ENCODE results near the gene NRXN3. TPM values are rescaled to one million over a fixed set of nuclear protein-coding genes. Genes with fewer than 3 reads are reported as not detected.

The NRXN3 gene
- total and polyA plus RNA-seq, 8 donors, result 1.3 to 7.6 (median 1.5) TPM

DNA sequence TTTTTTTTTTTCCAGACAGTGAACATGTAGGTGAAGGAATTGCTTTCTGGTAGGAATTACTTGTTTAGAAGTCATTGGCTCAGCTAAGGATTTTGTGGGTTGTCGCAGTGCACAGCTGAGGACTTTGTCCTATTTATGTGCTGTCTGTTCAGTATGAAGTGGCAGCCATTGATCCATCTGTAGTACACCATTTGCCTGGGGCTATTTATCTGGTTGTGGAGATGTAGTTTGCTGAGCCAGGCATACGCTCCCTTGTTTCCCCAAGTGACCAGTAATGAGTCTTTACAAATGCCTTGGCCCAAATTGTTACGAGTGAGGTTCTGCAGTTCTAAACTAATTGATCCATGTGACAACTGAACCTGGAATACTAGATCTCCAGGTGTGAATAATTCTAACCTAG is 140.1 kb downstream of the NRXN3 start:
- Histone ChIP-seq H3K27me3 (no peaks in the 10 kb centered on the region), H3K4me1 (no peaks in the 10 kb centered on the region), H3K9me3 (no peaks in the 10 kb centered on the region), H3K4me3 (no peak overlapping the region), H3K36me3 (no peaks in the 10 kb centered on the region), H3K27ac (no peak overlapping the region)
- ATAC-seq, result no peak
- TF ChIP-seq, protein P1, sequence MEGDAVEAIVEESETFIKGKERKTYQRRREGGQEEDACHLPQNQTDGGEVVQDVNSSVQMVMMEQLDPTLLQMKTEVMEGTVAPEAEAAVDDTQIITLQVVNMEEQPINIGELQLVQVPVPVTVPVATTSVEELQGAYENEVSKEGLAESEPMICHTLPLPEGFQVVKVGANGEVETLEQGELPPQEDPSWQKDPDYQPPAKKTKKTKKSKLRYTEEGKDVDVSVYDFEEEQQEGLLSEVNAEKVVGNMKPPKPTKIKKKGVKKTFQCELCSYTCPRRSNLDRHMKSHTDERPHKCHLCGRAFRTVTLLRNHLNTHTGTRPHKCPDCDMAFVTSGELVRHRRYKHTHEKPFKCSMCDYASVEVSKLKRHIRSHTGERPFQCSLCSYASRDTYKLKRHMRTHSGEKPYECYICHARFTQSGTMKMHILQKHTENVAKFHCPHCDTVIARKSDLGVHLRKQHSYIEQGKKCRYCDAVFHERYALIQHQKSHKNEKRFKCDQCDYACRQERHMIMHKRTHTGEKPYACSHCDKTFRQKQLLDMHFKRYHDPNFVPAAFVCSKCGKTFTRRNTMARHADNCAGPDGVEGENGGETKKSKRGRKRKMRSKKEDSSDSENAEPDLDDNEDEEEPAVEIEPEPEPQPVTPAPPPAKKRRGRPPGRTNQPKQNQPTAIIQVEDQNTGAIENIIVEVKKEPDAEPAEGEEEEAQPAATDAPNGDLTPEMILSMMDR (IDR thresholded peaks at IDR 0.05), result no peak
- no peak for DNase-seq
- intact Hi-C loops (cut with DNase I), result no loop called here

- Histone ChIP-seq H3K4me3 (no peak overlapping the region), H3K27me3 (no peaks in the 10 kb centered on the region), H3K4me1 (no peaks in the 10 kb centered on the region), H3K36me3 (no peaks in the 10 kb centered on the region), H3K27ac (no peak overlapping the region), H3K9me3 (no peaks in the 10 kb centered on the region)
- intact Hi-C loops (cut with DNase I), result no loop called here
- ATAC-seq (no peak), DNase-seq (no peak)
- TF ChIP-seq, protein P1 (IDR thresholded peaks at IDR 0.05), result no peak
Observed at GRCh38 chr14:78313499-78313898, 143.3 kb downstream of the NRXN3 start.

- intact Hi-C loops (cut with DNase I), result no loop called here
- no peak for ATAC-seq
Observed at GRCh38 chr14:78314484-78314883, 144.3 kb downstream of the NRXN3 start.

GRCh38 chr14:78316052-78316451 is 145.9 kb downstream of the NRXN3 start:
- intact Hi-C loops (cut with DNase I), result no loop called here
- H3K36me3 ChIP-seq, result no peaks in the 10 kb centered on the region

More at GRCh38 chr14:78314484-78314883, 144.3 kb downstream of the NRXN3 start:
- H3K27ac ChIP-seq, result no peak overlapping the region
- no peaks in the 10 kb centered on the region for H3K4me1 ChIP-seq
- TF ChIP-seq, protein P1 (IDR thresholded peaks at IDR 0.05), result no peak
- no peaks in the 10 kb centered on the region for H3K36me3 ChIP-seq
- H3K4me3 ChIP-seq, result no peak overlapping the region
- no peaks in the 10 kb centered on the region for H3K9me3 ChIP-seq
- no peak for DNase-seq
- H3K27me3 ChIP-seq, result no peaks in the 10 kb centered on the region

GRCh38 chr14:78316786-78317185 is 146.6 kb downstream of the NRXN3 start:
- DNase-seq (no peak), ATAC-seq (no peak)
- Histone ChIP-seq H3K4me3 (no peak overlapping the region), H3K36me3 (no peaks in the 10 kb centered on the region), H3K27ac (no peak overlapping the region), H3K4me1 (no peaks in the 10 kb centered on the region), H3K9me3 (no peaks in the 10 kb centered on the region), H3K27me3 (no peaks in the 10 kb centered on the region)
- TF ChIP-seq, protein P1 (IDR thresholded peaks at IDR 0.05), result no peak
- intact Hi-C loops (cut with DNase I), result no loop called here

More at GRCh38 chr14:78316052-78316451, 145.9 kb downstream of the NRXN3 start:
- no peaks in the 10 kb centered on the region for H3K27me3 ChIP-seq
- TF ChIP-seq, protein P1 (IDR thresholded peaks at IDR 0.05), result no peak
- H3K4me3 ChIP-seq, result no peak overlapping the region
- H3K27ac ChIP-seq, result no peak overlapping the region
- no peak for ATAC-seq
- DNase-seq, result no peak
- H3K4me1 ChIP-seq, result no peaks in the 10 kb centered on the region
- H3K9me3 ChIP-seq, result no peaks in the 10 kb centered on the region

Data from left lung (tissue), 10 donors.